HG02943 (cell line): ENCODE data around the gene MAP4K1.
A peak's percentile ranks its signal among the peaks of the same experiment; 100 is the strongest.

Experiments
- ATAC-seq: cut with Tn5 transposase; IDR thresholded peaks from one replicate; pipeline ENCODE4 v1.9.1; 2021; ENCODE audit warnings: mild to moderate bottlenecking, low read depth, moderate library complexity; ENCODE audit not compliant: unreplicated experiment

The MAP4K1 gene

DNA sequence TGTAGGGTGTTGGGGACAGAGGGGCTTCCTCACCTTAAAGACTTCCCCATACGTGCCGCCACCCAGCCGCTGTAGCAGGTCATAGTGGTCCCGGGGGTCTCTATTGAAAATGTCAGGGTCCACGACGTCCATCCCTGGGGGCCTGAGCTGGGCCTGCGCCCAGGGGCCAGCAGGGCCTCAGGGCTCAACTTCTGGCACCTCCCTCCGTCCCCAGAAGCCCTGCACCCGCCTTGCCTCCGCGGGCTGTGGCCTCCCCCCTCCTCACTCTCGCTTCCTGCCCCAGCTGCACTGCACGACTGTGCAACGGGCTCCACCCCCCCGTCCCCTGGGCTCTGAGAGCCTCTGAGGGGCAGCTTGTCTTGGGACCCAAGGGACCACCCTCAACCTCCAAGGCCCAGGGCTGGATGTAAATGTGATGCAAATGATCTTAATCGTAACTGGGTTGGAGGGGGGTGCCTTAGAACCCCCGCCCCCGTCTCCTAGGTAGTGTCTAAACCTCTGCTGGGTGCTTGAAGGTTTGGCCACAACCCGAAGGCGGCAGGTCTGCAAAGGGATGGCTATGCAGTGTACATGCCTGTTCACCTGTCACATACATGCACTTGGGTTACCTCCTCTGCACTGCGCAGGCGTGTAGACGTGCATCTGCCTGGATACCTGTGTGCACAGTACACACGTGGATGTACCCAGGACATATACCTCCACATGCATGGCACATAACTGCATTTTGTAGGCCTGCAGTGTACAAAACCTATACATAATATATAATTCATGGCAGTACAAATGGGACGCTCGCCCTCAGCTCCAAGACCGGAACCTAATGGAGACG is at the start of gene MAP4K1:
Gene MAP4K1, minus strand, starts transcription at position 190 of the 826 bp plus-strand sequence. Its CDS starts 58 bp downstream, at position 132.
- peak; percentile 53 for ATAC-seq

DNA sequence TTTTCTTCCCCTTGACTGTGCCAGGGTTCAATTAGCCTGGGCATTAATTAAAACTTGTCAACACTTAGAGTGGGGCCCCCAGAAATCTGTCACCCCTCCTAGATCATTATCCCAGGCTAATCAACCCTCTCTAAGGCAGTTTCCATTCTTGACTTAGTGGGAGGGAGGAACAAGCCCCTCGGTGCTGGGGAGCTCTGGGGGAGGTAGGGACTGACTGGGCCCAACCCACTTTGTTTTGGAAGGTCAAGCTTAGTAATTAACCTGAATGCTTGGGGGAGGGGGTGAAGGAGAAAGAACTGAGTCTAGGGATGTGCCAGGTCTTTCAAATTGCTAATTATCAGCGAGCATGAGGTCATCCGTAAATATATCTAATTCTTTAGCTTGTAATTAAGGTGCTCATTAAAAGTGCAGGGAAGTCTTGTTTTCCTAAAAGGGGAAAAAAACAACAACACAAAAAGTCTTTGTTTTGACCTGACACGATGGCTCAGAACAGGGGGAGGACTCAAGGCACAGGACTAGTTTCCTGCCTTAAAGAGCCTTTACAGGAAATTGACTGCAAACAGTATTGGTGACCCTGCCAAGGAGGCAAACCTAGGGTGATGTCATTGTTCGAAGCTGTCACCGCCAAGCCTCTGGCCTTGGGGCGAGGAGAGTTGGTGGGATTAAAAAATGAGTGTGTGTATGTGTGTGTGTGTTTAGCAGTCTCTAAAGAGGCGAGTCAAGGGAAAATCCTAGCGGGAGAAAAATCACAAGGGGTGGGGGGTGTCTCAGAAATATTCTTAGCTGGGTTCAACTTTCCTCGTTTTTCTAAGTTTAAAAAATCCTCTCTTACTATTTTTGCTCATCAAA is 49.1 kb upstream of the MAP4K1 start:
- ATAC-seq: no peak

DNA sequence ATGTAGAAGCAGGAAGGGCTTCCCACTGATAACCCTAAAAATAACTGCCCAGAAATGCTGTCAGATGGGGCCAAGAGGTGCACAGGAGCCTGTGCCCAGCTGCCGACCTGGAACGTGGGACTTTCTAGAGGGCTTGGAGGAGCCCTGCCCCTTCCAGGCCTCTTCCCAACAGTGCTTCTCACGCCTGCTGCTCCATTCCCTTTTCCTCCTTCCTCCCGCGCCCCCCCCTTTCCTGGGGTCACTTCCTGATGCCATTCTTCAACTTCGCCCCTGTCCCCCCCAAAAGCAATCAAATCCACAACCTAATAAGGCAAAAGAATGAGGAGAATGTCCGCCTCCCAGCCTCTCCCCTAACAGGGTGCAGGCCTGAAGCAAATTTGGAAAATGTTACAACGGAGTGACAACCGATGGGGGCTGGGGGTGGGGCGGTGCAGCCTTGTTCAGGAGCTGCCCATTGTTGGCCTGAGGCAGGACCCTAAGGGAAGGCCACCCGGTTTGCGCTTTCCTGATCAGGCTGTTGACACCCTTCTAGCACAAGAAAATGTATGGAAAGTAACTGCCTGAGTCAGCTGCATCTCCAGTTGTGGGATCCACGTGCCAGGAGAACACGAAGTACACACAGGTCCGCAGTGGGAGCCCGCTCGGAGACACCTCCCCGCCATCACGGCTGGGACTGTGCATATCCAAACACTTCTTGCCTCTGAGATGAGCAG is 48.4 kb upstream of the MAP4K1 start:
- no peak for ATAC-seq

DNA sequence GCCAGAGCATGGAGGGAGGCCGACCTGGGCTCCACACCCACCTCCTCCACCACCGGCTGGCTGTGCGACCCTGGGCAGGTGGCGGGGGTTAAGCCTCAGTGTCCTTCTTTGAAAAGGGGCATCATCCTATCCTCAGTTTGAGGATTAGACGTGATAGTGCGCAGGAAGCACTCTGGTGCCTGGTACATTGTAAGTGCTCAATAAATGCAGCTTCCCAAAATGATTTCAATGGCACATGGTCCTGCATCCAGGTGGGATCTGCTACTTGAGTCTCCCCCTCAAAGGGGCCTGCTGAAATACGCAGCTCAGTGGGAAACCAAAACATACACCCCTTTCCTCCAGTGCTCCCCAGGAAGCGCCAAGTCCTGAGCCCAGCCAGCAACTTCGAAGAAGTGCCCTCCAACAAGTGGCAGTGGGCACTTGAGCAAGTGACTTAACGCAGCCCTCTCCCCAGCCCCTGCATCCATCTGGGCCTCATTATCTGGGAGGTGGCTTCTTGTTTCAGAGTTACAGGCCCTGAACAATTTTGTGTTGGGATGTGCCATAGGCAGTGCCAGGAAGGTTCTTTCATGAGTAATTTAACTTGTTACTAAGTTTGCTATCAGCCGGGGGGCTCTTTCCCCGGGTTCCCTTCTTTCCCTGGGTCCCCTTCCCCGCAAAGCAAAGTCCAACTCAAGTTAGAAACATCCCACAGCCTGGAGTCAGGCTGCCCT is 47.6 kb upstream of the MAP4K1 start:
- ATAC-seq: no peak

DNA sequence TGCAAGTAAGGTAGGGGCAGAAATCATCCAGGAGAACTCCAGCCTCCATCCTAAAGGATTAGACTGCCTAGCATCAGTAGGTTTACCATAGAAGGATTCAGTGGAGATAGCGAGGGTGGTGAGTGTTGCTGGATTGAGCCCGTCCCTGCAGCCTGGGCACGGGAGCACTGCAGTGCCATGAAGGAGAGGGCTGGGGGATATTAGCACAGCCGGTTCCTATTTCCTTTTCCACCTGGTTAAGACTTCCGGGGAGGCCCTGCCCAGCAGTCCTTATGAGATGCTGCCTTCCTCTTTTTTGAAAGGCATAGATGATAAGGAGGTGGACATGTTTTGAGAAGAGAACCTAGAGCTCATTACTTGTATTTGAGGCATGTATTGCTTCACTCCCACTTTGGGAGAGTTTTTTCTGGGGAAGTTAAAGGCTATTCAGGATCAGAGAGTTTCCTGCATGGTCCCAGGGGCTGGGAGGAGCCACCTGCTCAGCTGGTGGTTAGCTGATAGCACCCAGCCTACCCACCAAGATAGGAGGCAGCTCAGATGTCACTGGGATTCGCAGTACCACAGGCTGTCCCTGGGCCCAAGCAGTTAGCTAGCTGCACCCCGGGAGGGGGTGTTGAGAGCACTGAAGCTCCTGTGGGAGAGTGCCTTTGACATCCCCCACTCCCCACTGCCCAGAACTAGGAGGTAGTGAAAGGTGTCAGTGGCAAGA is 46.9 kb upstream of the MAP4K1 start:
- ATAC-seq: no peak

DNA sequence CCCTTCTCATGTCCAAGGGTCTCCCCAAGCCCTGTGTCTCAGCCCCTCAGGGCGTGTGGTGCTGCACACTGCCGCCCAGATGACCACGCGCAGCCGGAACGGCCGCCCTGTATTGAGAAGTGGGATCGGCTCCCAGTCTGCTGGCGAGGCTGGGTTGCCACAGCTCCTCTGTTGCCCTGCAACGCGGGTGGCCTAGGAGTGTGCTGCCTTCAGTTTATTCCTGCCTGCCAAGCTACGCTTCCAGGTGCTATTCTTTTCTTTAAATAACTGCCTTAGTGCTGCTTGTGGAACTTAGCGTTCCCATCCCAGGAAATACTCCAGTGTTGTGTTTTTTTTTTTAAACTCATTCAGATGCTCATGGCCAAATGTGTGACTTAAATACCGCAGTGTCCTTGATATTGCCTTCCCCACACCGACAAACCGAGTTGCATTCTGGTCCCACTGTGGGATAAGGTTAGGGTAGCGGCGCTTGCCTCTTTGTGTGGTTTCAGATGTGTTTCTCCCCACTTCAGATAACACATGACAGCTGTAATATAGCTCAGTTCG is 46.3 kb upstream of the MAP4K1 start:
- no peak for ATAC-seq

DNA sequence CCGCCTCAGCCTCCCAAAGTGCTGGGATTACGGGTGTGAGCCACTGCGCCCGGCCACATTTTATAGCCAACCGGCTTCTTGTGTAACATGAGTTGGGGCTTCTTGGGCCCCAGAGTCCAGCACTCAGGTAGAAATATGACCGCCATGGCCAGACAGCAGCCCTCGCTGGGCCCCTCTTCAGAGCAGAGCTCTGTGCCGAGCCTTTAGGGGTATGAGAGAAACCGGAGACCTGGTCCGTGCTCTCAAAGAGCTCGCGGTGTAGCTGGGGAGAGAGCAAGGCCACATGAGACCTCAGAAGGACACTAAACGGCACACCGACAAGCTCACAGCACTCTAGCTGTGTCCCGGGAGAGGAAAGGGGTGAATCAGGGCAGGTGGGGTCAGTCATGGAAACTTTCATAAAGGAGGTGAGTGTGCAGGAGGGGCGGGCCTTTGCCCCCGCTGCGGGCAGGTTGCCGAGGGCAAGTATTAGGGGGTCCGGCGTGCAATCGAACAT is 45.5 kb upstream of the MAP4K1 start:
- no peak for ATAC-seq

DNA sequence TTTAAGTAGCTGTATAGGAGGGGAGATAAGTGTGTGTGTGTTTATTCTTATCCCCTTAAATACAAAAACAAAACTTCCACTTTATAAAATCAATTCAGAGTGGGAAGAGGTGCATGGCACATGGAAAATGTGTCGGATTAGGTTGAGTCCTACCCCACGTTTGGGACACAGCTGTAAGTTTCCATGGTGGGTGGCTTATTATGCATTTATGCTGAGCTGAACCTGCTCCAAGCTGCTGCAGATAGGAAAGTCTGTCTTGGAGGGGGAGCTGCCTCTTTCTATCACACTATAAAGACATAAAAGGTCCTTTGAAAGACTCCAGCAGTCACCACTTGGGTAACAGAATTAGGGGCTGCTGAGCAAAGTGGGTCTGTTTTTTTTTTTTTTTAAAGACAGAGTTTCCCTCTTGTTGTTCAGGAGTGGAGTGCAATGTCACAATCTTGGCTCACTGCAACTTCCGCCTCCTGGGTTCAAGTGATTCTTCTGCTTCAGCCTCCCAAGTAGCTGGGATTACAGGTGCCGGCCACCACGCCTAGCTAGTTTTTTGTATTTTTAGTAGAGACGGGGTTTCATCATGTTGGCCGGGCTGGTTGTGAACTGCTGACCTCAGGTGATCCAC is 44.9 kb upstream of the MAP4K1 start:
- ATAC-seq: no peak

DNA sequence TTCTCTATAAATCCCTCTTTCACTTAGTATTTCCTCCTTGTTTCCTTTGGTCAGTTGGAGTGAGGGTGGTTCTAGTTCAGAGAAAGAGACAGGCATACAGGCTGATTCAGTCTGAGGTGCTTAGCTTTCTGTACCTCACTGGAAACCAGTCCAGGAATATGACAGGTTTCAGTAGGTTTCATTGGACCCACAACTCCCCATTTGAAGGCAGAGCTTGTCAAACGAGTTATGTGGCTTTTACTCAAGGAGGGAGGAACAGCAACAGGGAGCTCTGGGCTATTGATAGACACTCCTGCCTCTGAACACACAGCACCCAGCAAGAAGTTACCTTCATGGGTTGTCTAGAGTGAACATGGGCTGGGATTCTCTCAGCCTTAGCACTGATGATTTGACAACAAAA is 44.2 kb upstream of the MAP4K1 start:
- no peak for ATAC-seq

DNA sequence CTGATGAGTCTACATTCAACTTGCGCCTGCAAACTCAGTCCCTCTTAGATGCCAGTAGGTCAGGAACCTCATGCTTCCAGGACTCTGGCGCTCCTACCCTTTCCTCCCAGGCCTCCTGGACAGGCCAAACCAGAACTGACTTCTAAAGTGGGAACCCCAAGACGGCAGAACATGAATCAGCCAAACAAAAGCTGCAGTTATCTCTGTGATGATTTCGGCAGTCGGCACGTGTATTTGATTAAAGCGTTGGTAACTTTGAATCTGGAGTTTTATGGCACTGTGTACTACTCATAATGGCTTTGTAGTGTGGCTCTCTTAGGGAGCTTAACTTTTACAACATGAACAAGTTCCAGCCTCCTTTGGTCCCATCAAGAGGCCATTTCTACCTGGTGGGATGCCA is 43.4 kb upstream of the MAP4K1 start:
- ATAC-seq: no peak

DNA sequence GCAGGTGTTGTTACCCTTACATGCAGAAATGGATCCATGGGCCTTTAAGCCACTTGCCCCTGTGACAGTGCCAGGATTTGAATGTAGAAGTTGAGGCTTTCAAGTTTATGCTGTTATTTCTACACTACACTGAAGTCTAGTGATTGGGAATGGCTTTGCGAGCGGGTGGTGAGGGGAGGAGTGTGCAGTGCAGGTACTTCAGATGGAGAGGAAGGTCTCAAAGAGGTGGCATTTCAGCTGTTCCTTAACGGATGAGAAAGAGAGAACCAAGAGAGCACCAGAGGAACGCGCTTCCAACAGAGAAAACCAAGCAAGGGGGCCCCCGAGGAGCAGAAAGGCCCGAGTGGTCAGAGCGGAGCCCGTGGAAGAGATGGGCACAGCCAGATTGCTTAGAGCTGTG is 43.0 kb upstream of the MAP4K1 start:
- ATAC-seq: no peak

DNA sequence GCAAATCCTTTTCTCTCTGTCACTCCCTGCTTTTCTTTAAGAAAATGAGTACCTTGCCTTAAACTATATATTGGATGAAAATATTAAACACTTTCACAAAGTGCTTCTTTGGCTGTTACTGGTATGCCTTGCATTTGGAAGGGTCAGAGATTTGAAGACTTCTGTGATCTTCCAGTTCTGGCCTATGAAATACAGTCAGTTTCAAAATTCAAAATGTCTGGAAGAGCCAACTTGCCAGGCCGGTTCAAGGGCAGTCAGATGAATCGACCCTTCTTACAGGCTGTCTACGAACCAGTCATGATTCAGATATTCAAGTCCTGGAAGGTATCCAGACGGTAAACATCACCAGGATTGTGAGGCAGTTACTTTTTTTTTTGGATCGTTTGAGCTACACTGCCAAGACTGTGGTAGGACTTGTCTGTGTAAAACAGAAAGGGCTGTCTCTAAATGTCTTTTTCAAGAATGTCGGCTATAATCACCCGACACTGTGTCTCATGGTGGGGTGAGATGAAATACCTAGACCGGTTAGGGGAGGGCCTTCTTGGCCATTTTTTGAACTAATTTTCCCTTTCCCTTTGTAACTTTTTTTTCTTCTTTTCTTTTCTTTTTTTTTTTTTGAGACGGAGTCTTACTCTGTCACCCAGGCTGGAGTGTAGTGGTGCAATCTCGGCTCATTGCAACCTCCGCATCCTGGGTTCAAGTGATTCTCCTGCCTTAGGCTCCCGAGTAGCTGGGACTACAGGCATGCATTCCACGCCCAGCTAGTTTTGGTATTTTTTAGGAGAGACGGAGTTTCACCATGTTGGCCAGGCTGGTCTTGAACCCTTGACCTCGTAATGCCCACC is 40.9 kb upstream of the MAP4K1 start:
- ATAC-seq: no peak

DNA sequence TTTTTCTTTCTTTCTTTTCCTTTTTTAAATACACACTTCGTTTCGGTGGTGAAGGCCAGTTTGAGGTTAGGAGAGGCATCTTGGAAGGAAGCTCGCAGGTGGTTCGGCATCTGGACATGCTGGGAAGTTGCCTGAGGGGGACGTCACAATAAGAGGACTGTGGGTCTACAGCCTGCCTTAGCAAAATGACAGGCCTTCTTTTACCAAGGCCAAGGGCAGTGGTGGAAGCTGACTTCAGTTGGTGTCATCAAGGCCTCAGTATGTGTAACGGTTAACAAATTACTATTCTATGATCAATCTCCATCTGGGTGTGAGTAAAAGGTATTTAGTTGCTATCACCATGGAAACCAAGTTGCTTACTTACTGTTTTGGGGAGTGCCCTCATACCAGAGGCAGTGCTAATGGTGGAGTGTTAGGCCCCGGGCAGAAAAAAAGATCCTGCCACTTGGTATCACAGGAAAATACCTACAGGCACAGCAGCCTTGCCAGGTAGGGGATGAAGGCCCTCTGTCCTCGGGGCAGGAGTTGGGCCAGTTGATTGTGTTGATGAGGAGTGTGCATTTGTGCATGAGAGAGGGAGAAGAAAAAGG is 40.0 kb upstream of the MAP4K1 start:
- no peak for ATAC-seq

DNA sequence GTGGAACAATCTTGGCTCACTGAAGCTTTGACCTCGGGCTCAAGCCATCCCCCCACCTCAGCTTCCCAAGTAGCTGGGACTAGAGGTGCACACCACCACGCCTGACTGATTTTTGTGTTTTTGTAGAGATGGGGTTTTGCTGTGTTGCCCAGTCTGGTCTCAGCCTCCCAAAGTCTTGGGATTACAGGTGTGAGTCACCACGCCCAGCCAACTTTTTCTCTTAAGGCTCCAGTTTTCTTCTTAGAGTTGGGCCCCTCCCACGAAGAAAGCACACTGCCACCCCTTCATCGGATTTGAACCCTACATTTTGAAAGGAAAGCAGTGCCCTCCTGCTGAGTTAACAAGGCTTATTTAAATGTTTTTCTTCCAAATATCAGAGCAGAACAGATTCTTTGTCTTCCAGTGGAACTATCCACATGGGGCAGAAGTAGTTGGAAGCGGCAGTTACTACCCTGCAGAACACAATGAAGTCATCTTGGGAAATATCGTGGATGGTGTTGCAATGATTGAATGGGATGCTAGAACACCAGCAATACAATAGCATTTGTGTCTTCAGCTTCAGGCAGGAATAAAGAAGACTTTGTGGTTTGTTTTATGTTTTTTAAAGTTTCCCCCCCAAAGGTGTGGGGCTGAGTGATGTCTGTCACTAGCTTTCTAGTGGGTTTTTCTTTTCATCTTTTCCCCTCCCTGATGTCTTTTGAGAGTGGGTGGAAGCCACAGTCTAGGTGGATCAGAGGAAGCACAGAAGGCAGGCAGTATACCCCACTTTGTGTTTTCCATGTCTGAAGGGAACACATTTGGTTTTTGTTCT is 38.6 kb upstream of the MAP4K1 start:
- no peak for ATAC-seq

DNA sequence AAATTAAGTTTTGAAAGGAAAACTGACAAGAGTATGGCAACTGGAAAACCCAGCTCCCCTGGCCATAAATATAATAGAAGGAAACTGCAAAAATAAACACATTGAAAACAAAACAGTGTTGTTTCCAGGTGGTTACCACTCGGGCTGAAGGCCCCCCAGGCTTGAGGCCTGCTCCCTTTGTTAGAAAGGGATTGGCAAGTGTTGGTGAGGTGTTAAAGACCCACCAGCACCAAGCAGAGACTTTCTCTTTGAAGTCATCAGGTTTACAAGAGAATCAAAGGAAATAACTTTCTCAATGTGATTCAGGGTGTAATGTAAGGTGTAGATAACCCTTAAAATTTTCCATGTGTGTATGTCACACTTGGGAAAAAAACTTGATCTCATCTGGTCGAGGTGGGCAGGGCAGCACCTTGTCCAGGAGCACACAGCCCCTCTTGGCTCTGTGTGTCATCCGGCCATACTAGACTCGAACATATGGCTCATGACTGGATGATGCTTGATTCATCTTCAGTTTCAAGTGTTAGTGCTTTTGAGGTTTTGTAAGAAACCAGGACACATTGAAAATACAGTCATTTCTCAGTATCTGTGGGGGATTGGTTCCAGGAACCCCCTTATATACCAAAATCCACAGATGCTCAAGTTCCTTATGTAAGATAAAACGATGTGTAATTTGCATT is 37.5 kb upstream of the MAP4K1 start:
- no peak for ATAC-seq

DNA sequence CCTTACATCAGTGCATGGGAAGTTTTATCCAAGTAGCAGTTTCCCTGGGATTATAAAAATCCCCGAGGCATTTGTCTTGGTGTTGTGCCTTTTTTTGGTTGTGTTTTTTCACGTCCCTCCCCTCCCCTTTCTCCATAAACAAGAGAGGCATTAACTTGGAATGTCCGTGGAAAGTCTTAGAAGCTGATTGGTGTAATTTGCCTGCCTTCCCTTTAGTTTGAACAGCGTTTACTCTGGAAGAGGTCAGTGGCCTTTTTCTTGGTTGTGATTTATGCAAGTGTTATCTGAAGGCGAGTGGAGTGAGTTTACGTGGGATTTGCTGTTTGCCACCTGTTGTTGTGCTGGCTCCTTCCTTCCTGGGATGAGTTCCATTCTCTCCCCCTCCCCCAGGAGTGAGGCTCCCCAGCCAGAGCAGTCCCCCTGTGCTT is 36.9 kb upstream of the MAP4K1 start:
- no peak for ATAC-seq
